UCSD-AML1 (cell line): Measurements from ENCODE around the gene ALKBH2.

ENCODE experiments used
- DNase-seq: peaks from one replicate; lab custom pipeline; 2025; ENCODE audit not compliant: unreplicated experiment; lab: John Stamatoyannopoulos, UW

Gene ALKBH2

GRCh38 chr12:109093022-109093918, at the start of gene ALKBH2:
ALKBH2 (minus strand) TSS chr12:109093472; CDS start chr12:109092786, 686 bp downstream.
- DNase-seq = peak; percentile 92

GRCh38 chr12:109140560-109140959, 47.3 kb upstream of the ALKBH2 start:
- DNase-seq = no peak

GRCh38 chr12:109139791-109140190, 46.5 kb upstream of the ALKBH2 start:
- no peak for DNase-seq

GRCh38 chr12:109139360-109139759, 46.1 kb upstream of the ALKBH2 start:
- DNase-seq = no peak

GRCh38 chr12:109137055-109137454, 43.8 kb upstream of the ALKBH2 start:
- DNase-seq = no peak

GRCh38 chr12:109134186-109134917, 41.1 kb upstream of the ALKBH2 start:
- peak; percentile 16 for DNase-seq

- DNase-seq = no peak
These were observed 38.1 kb upstream of the ALKBH2 start for GRCh38 chr12:109131154-109132050.

GRCh38 chr12:109130297-109131153, 37.3 kb upstream of the ALKBH2 start:
- no peak for DNase-seq

- no peak for DNase-seq
These were observed 34.4 kb upstream of the ALKBH2 start for GRCh38 chr12:109127533-109128242.

GRCh38 chr12:109126784-109127183, 33.5 kb upstream of the ALKBH2 start:
- no peak for DNase-seq

GRCh38 chr12:109125791-109126190, 32.5 kb upstream of the ALKBH2 start:
- no peak for DNase-seq

GRCh38 chr12:109124878-109125648, 31.8 kb upstream of the ALKBH2 start:
- DNase-seq = no peak

GRCh38 chr12:109121346-109121880, 28.1 kb upstream of the ALKBH2 start:
- DNase-seq = no peak

GRCh38 chr12:109120557-109120956, 27.3 kb upstream of the ALKBH2 start:
- no peak for DNase-seq

GRCh38 chr12:109120095-109120494, 26.8 kb upstream of the ALKBH2 start:
- no peak for DNase-seq

- no peak for DNase-seq
These were observed 23.3 kb upstream of the ALKBH2 start for GRCh38 chr12:109116611-109116949.

GRCh38 chr12:109115758-109116610, 22.7 kb upstream of the ALKBH2 start, which contains the start of gene ACACB:
ACACB (plus strand) TSS chr12:109116587; CDS start chr12:109139406, 22,819 bp downstream.
- DNase-seq = peak; percentile 40

GRCh38 chr12:109115404-109115757, 22.1 kb upstream of the ALKBH2 start:
- no peak for DNase-seq
